CD4-positive, alpha-beta T cell treated with Interleukin-4 for 1 hour (primary cell): ENCODE measurements around the gene HECW1.
A peak's percentile ranks its signal among the peaks of the same experiment; 100 is the strongest.
"Not testable (repeated sequence)": the region's sequence is repeated elsewhere in the genome, so short reads cannot be mapped to it uniquely, and the experiment has no call there.

ENCODE experiments used
- DNase-seq, 2 donors: peaks; one replicate each; pipeline ENCODE4 v3.0.0-alpha.2; 2020 to 2022

HECW1 gene

DNA sequence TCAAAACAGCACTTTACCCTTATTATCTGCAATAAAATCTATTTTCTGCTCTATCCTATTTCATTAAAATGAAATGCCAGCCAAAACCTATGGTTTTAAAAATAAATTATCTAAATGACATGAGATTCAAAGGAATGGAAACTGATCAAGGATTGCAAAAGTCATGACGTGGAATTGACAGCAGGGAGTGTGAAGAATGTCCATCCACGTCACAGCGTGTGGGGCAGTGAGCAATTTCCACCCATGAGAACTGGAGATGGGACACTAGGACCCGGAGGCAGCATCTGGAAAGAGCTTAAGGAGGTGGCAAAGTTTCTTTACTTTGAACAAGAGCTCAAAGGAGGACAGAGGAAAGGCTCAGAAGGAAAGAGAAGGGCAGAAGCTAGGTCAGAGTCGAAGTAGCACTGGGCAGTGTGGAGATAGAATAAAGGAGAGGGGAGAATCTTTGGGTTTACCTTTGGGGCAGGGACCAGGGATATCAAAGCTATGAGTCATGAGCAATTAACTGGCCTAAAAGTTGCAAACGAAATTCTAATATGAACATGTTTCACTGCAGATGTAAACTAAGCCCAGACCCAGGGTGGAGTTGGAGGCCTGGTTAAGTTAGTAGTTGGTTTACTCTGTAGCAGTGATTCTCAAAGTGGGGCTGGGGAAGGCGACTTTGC, 445.5 kb downstream of the HECW1 start:
- DNase-seq, result no peak

GRCh38 chr7:43559171-43559945, 446.9 kb downstream of the HECW1 start:
- DNase-seq, result no peak

GRCh38 chr7:43559946-43560335, 447.5 kb downstream of the HECW1 start:
- no peak for DNase-seq

DNA sequence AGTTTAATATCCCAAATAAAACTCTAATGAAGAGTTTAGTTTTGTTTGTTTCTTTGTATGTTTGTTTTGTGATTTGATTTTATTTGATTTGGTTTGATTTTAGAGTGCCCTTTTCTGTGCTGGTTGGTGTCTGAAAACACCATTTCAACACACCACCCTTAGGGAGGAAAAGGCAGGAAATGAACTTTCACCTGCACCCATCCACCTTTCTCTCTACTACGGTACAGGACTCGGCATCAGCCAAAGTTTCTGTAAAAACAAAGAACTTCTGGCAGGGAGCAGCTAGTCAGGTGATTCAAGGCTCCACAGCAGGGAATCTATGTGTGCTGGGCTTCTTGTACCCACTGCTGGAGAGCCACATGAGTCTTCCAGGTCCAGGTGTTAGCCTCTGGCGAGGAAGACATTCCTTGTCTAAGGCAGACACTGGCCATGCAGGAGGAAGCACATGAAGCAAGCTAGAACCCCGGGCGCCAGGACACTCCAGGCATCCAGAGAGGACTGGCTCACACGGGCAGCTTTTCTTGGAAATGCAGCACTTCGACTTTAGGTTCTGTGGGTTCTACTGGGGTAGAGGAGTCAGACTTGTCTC, 448.4 kb downstream of the HECW1 start:
- DNase-seq, result no peak

GRCh38 chr7:43562383-43562782, 449.9 kb downstream of the HECW1 start:
- no peak for DNase-seq

DNA sequence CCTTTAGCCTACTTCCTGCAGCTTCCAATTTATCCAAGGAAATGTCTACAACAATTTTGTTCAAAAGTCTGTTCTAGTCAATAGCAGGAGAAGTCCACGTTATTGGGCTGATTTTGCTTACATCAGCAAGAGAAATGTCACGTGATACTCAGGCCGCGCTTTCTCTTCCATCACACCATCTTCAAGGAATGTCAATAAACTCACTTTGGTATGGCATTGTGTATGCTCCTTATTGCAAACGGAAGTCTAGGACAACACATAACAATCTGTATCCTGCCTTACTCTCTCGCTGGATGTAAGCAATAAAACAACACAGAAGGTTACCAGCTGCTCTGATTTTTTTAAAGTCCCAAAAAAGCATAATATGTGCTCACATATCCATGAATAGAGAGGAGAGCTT, 453.3 kb downstream of the HECW1 start:
- no peak for DNase-seq

GRCh38 chr7:43568529-43568928, 456.1 kb downstream of the HECW1 start:
- no peak for DNase-seq

DNA sequence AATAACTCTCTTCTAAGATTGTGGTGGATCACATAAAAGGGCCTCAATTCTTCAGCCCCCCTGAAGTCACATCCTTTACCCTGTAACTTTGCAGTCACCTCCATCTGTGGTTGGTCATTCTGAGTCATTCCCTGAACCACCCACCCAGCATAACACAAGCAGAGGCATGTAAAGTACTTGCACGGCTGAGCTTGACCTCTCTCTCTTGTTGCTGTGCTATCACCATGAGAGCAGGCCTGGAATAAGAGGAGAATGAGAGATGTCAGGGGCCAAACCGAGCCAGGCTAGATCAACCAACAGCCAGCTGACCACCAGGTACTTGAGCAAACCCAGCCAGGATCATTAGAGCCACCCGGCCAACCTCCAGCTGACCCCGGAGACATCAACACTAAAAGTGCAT, 457.0 kb downstream of the HECW1 start:
- DNase-seq, result no peak

GRCh38 chr7:43570688-43571365, 458.4 kb downstream of the HECW1 start:
- DNase-seq, result no peak

GRCh38 chr7:43572516-43573049, 460.1 kb downstream of the HECW1 start:
- peak in 1 of 2 donors; percentile 74 for DNase-seq

- not testable (repeated sequence) for DNase-seq
Measured at GRCh38 chr7:43573832-43574231, 461.4 kb downstream of the HECW1 start.

GRCh38 chr7:43575506-43575905, 463.1 kb downstream of the HECW1 start:
- no peak for DNase-seq

DNA sequence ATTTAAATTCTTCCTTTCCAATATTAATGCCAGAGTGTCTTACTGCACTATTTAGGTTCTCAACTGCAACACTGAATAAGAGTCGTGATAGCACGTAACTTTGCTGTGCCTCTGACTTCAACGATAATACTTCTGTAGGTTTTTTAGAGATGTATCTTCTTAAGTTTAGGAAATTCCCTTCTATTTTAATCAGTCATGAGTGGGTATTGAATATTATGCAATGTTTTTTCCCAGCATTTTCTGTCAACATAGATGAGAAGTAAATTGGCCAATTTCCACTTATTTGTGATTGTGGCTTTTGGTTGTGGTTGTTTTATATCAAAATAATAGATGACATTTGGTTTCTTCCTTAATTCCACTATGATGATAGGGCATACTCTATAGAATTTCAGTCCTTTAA, 463.8 kb downstream of the HECW1 start:
- no peak for DNase-seq

GRCh38 chr7:43577485-43577951, 465.1 kb downstream of the HECW1 start:
- no peak for DNase-seq

- DNase-seq, result peak; percentile 95 to 97
Measured at GRCh38 chr7:43582503-43583423, 470.3 kb downstream of the HECW1 start, which contains the start of gene STK17A. Gene STK17A, plus strand, starts transcription at chr7:43583108. Its CDS starts 136 bp downstream, at chr7:43583244.

- DNase-seq, result peak; percentile 63 to 79
Measured at GRCh38 chr7:43583424-43584194, 471.2 kb downstream of the HECW1 start.

DNA sequence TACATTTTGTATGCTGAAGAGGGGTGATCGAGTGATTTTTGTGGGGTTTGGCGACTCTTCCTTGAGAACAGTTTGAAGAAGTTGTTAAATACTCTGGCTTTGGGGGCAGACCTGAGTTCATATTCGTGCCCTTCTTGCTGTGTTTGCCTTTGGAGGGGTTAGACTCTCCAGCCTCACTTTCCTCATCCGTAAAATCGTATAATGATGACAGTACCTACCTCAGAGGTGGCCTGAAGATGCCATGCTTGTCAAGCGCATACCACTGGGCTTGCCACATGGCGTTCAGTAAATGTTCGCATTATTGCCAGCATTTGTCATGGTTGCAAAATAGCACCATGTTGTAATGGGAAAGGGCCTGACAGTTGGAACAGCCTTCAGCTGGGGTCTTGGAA, 471.7 kb downstream of the HECW1 start:
- DNase-seq, result peak; percentile 18 to 58

DNA sequence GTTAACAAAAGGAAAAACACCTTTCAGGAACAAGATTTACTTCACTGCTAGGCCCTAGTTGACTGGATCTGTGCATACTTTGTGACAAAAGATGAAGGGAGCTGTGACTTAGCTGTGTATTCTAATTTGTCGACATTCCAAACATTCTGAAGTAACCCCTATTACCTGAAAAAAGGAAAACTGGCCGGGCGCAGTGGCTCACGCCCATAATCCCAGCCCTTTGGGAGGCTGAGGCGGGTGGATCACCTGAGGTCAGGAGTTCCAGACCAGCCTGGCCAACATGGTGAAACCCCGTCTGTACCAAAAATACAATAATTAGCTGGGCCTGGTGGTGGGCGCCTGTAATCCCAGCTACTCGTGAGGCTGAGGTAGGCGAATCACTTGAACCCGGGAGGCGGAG, 472.3 kb downstream of the HECW1 start:
- DNase-seq, result not testable (repeated sequence)

DNA sequence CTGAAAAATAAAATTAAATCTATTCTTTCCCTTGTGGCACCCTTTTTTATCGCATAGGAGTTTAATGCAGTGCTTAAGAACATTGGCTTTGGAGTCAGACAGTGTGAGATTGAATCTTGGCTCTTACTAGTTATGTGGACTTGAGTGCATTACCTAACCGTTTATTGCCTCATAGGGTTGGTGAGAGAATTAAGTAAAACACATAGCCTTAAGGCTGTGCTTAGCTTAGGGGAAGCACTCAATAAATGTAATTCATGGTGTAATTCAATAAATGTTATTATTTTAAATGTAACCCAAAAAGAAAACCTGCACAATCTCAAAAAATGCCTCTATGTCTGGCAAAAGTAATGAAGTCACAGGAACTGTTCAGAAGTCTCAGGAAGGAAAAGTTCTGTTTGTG, 473.1 kb downstream of the HECW1 start:
- peak in 1 of 2 donors; percentile 55 for DNase-seq

DNA sequence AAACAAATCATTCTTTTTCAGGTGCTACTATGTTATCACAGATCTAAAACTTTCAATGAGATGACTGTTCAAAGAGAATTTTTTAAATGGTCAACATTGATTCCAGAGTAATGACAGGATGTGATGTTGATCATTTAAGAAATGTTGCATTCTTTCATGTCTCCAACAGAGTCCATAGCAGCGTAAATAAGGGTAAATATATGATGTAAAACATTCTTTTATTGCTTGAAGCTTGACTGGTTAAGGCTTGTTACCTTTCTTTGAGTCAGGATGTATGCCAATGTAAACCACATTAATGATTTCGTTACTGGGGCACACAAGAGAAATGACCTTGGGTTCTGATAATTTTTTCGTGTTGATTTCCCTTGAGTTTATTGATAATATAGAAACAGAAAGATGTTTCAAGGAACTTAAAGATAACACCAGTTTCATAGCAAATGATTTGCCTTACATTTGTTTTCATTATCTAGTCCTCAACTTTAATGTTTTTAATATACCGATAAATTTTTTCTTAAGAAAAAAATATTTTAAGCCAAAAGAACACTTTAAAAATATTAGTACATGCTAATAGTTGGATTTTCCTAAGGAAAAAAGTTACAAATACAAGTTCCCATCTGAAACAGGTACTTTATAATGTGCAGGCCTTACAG, 473.9 kb downstream of the HECW1 start:
- DNase-seq, result peak in 1 of 2 donors; percentile 84
